Measurements from ENCODE around the gene RGR.

Gene RGR

DNA sequence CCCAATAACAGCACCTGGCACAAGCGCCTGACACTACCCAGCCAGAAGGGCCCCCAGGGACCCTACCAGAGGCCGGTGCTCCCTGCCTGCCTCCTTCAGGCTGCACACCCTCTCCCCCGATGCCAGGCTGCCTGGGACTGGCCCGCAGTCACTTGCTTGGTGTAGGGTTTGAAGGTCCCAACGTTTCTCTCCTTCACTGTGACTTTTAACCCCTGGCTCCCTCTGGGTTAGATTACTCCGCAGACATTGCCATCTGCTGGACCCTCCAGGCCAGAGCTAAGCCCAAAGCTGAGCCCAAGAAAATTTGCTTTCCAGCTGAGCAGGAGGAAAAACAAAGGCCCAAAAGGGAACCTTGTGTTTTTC is 43.6 kb upstream of the RGR start:
- H3K4me3 ChIP-seq (ENCODE audit: low read length): no peak overlapping the region
- TF ChIP-seq, protein P1, sequence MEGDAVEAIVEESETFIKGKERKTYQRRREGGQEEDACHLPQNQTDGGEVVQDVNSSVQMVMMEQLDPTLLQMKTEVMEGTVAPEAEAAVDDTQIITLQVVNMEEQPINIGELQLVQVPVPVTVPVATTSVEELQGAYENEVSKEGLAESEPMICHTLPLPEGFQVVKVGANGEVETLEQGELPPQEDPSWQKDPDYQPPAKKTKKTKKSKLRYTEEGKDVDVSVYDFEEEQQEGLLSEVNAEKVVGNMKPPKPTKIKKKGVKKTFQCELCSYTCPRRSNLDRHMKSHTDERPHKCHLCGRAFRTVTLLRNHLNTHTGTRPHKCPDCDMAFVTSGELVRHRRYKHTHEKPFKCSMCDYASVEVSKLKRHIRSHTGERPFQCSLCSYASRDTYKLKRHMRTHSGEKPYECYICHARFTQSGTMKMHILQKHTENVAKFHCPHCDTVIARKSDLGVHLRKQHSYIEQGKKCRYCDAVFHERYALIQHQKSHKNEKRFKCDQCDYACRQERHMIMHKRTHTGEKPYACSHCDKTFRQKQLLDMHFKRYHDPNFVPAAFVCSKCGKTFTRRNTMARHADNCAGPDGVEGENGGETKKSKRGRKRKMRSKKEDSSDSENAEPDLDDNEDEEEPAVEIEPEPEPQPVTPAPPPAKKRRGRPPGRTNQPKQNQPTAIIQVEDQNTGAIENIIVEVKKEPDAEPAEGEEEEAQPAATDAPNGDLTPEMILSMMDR (IDR thresholded peaks at IDR 0.05; ENCODE audit: insufficient read depth, low read depth, low read length, missing control alignments): no peak

DNA sequence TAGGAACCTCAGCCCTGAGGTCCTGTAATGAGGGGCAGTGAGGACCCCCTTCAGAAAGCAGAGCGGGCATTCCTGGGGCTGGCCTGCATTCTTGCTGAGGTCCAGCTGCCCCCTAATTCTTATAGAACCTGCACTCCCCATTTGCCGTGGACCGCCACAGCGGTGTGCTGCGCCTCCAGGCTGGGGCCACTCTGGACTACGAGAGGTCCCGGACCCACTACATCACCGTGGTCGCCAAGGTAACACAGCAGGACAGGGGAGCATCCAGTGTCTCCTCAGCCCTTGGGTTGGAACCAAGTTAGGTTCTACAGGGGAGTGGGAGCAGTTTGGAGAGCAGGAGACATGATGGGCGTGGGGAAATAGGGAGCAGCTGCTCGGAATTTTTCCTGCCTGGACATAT is 43.2 kb upstream of the RGR start:
- no peak for DNase-seq (ENCODE audit: low read depth)
- TF ChIP-seq, protein P1 (IDR thresholded peaks at IDR 0.05; ENCODE audit: insufficient read depth, low read depth, low read length, missing control alignments): no peak
- no peak overlapping the region for H3K4me3 ChIP-seq (ENCODE audit: low read length)

More for the DNA sequence above, 43.6 kb upstream of the RGR start:
- no peak for DNase-seq (ENCODE audit: low read depth)

DNA sequence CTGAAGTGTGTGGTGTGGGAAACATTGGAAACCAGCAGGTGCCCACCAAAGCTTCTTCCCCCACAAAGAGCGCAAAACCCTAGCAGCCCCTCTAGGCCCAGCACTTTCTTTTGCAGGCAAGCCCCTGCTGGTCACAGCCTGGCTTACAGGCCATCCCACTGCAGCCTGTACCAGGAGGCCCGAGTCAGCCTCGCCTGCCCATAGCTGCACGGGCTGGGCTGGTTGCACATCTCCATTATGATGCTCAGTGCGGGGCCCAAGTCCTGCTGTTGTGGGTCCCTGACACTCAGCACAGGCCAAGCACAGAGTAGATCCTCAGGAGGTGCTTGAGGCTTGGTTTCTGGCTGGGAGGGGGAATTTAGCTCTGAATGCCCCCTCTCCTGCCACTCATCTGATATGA is 42.5 kb upstream of the RGR start:
- TF ChIP-seq, protein P1 (IDR thresholded peaks at IDR 0.05; ENCODE audit: insufficient read depth, low read depth, low read length, missing control alignments): no peak
- no peak for DNase-seq (ENCODE audit: low read depth)

DNA sequence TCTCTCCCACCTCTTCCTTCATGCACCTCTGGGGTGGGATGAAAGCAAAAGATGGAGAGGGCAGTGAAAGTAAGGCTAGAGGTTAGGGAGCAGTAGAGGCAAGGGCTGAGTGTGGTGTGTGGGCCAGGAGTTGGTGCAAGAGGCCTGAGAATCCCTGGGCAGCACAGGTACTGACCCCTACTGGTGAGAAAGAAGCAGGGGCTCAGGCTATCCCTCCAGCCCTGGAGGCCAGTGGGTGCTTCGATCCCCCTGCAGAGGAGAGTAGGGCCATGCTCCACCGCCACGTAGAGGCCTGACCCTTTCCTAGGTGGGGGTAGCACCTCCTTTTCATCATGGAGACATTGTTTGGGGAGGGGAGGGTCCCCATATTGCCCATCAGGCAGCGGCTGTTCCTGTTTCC is 40.7 kb upstream of the RGR start:
- TF ChIP-seq, protein P1 (IDR thresholded peaks at IDR 0.05; ENCODE audit: insufficient read depth, low read depth, low read length, missing control alignments): peak; percentile 58
- DNase-seq (ENCODE audit: low read depth): peak; percentile 46
- H3K4me3 ChIP-seq (ENCODE audit: low read length): no peak overlapping the region

More for the DNA sequence above, 42.5 kb upstream of the RGR start:
- H3K4me3 ChIP-seq (ENCODE audit: low read length): no peak overlapping the region

DNA sequence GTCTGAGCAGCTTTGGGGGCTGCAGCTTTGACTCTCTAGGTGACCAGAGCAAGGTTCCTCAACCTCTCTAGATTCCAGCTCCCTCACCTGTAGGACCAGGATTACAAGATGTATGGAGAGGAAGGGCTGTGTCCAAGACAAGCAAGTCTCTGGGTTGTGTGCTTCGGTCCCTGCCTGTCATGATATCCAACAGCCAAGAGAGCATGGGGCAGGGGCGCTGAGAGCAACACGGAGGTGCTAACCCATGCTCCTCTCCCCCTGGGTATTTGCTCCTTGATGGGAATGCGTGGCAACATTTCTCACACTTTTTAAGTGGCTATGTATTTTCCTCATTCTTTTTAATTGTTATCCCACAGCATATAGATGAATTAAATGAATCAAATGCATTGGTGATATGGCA is 40.2 kb upstream of the RGR start:
- H3K4me3 ChIP-seq (ENCODE audit: low read length): no peak overlapping the region
- TF ChIP-seq, protein P1 (IDR thresholded peaks at IDR 0.05; ENCODE audit: insufficient read depth, low read depth, low read length, missing control alignments): no peak
- DNase-seq (ENCODE audit: low read depth): no peak

DNA sequence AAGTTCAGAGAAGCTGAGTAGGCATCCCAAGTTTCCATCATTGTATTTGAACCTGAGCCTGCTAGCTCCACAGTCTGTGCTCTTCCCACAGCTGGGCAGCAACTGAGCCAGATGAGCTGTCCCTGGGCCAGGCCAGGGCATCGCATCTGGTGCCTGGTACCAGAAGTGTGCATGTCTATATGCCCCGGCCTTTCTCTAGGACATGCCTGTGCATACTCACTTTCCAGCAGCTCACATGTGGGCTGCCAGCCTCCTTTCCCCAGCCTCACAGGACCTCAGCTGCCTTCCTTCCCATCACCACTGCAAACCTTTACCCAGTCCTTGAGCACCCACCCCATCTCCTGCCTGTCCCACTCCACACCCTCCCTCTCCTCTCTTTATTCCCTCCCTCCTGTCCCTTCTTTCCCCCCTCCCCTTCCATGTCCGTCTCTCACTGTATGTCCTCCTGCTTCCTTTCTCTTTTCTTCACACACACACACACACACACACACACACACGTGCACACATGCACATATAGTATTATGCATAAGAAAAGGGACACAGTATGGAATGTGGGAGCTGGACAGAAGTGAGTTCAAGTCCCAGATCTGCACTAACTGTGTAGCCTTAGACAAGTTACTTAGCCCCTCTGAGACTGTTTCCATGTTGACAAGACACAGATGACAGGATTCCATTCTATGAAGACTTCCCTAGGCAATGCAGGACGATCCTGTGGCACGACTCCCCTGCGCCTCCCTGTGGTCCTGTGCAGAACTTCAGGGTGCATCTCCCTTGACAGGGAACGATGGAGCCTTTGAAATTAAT is 39.6 kb upstream of the RGR start:
- H3K4me3 ChIP-seq (ENCODE audit: low read length): no peak overlapping the region
- TF ChIP-seq, protein P1 (IDR thresholded peaks at IDR 0.05; ENCODE audit: insufficient read depth, low read depth, low read length, missing control alignments): peak; percentile 100
- DNase-seq (ENCODE audit: low read depth): peak; percentile 74

Data from epithelial cell of esophagus (primary cell).